ENCODE measurements around the gene GPT2.

Gene GPT2, protein sequence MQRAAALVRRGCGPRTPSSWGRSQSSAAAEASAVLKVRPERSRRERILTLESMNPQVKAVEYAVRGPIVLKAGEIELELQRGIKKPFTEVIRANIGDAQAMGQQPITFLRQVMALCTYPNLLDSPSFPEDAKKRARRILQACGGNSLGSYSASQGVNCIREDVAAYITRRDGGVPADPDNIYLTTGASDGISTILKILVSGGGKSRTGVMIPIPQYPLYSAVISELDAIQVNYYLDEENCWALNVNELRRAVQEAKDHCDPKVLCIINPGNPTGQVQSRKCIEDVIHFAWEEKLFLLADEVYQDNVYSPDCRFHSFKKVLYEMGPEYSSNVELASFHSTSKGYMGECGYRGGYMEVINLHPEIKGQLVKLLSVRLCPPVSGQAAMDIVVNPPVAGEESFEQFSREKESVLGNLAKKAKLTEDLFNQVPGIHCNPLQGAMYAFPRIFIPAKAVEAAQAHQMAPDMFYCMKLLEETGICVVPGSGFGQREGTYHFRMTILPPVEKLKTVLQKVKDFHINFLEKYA

DNA sequence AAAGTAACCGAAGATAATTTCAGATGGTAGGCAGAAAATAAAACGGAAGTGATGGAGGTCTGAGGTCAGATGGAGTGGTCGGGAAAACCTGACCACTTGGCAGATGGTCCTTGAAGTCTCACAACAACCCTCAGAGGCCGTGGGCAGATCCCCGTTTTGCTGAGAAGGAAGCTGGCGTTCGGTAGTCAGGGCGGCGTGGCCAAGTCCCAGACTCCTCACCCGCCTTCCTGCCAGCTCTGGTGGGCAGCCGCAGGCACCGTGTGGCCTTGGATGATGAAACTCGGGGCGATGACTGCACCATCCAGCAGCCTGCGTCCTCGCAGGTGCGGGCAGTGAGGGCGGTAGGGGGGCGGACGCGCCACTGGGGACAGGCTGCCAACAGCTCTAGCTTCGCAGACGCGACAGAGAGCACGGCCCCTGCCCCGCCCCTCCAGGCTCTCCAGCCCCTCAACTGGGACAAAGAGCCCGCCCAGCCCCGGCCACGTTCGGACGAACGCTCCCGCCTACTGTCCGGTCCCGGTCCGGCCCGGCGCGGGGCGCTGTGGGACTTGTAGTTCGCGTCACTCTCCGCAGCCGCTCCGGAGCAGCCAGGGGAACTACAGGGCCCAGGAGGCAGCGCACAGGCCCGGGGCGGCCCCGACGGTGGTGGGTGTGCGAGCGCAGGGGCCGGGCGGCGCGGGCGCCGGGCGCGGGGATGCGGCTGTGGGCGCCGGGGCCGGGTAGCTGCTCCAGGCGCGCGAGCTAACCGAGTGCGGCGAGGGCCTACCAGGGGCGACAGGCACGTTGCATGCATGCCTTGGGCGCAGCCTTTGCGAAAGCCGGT, at the start of gene GPT2:
Gene GPT2, plus strand, starts transcription at position 673 of the 823 bp plus-strand sequence. CDS start 354 bp downstream, outside the sequence.
- peak; percentile 97 for DNase-seq

DNA sequence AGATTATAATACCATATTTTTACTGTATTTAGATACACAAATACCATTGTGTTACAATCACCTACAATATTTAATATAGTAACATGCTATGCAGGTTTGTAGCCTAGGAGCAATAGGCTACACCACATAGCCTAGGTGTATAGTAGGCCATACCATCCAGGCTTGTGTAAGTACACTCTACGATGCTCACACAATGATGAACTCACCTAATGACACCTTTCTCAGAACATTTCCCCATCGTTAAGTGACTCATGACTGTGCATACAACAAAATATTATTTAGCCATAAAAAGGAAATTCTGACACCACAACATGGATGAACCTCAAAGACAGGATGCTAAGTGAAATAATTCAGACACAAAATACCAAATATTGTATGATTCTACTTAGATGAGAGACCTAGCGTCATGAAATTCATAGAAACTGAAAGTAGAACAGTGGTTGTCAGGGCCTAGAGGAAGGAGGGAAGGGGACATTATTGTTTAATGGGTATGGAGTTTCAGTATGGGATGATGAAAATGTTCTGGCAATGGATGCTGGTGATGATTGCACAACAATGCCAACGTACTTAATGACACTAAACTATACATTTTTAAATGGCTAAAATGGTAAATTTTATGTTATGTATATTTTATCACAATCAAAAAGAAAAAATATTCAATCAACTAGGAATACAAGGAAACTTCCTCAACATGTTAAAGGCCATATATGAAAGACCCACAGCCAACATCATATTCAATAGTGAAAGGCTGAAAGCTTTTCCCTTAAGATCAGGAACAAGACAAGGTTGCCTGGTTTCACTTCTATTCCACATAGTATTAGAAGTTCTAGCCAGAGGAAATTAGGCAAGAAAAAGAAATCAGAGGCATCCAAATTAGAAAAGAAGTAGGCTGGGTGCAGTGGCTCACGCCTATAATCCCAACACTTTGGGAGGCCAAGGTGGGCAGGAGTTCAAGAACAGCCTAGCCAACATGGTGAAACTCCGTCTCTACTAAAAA, 47.3 kb upstream of the GPT2 start:
- no peak for DNase-seq

DNA sequence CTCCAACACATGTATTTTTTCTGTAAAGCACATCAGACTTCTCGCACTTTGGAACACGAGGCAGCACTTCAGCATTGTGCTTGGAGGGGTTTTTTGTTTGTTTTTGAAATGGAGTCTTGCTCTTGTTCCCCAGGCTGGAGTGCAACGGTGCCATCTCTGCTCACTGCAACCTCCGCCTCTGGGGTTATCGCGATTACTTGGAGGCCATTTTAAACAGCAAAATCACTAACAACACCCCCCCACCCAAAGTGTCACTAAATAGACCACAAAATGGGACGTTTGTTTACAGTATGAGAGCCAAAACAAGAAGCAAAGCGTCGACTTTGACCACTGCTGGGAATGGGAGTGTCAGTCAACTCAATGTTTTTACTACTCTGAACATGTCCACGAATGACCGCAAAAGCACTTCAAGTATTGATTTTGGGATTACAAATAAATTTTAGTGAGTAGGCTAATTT, 44.1 kb upstream of the GPT2 start:
- DNase-seq, result no peak

DNA sequence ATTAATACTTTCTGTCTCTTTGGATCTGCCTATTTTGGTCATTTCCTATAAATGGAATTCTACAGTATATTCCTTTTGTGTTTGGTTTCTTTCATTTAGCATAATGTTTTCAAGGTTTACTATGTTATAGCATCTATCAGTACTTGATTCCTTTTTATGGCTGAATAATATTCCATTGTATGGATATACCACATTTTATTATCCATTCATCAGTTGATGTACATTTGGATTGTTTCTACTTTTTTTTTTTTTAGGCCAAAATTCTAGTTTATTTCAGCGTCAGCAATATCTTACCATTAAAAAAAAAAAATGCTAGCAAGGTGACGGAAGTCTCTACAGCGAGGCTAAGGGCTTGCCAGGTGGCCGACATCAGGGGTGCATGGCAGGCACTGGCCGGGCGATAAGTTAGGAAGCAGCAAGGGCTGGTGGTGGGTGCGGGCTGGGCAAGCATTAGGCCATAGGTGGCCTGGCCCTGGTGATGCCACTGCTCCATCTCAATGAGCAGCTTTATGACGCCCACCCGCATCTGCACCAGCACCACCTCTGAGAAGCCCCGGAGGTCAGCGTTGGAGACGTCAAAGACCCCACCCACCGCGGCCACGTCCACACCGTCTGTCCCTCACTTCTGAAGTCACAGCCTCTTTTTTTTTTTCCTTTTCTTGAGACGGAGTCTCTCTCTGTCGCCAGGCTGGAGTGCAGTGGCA, 41.8 kb upstream of the GPT2 start:
- DNase-seq, result no peak

DNA sequence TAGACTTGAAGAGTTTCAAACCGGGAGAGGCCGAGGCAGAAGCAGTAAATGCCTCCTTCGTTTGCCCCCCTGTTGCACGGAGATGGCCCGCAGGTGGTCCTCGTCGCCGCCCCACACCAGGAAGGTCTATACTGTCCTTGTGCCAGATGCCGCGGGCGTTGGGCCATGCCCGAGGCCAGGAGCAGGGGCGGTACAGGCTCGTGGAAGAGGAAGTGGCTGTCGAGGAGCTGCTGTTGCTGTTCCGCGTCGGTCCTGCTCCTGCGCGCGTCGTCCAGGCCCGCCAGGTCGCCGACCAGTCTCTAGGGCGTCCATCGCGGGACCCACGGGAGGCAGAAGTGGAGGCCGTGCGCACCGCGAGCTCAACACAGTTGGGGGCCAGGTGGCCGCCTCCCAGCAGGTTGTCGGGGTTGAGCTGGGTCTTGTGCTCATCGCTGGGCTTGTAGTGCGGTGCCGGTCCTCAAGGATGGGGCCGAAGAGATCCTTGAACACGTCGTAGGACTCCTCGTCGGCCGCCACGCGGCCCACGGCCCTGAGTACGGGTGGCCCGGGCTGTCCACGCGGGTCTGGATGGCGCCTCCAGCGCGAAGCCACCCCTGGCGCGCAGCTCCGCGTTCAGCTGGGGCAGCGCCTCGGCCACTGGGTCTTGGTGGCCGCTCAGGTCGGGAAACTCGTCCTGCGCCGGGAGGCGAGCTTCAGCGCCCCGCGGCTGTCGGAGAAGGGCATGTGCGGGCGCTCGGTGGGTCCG, 40.1 kb upstream of the GPT2 start:
- no peak for DNase-seq

DNA sequence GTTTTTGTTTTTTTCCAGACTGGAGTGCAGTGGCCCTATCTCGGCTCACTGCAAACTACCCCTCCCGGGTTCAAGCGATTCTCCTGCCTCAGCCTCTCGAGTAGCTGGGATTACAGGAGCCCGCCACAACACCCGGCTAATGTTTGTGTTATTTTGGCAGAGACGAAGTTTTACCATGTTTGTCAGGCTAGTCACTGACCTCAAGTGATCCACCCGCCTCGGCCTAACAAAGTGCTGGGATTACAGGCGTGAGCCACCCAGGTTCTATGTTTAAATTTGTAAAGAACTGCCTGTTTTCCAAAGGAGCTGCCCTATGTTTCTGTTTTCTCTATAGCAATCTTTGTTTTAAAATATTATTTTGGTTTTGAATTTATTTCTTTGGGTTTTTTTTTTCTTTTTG, 39.4 kb upstream of the GPT2 start:
- no peak for DNase-seq

DNA sequence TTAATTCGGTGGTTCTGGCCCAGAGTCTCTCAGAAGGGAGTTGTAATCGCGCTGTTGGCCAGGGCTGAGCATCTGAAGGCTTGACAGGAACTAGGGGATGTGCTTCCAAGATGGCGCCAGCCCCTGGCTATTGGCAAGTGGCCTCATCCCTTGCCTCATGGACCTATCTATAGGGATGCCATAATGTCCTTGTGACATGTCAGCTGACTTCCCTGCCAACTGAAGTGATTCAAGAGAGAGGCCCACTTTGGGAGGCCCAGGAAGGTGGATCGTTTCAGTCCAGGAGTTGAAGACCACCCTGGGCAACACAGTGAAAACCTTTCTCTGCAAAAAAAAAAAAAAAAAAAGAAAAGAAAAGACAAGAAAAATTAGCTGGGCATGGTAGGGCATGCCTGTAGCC, 38.2 kb upstream of the GPT2 start:
- no peak for DNase-seq

DNA sequence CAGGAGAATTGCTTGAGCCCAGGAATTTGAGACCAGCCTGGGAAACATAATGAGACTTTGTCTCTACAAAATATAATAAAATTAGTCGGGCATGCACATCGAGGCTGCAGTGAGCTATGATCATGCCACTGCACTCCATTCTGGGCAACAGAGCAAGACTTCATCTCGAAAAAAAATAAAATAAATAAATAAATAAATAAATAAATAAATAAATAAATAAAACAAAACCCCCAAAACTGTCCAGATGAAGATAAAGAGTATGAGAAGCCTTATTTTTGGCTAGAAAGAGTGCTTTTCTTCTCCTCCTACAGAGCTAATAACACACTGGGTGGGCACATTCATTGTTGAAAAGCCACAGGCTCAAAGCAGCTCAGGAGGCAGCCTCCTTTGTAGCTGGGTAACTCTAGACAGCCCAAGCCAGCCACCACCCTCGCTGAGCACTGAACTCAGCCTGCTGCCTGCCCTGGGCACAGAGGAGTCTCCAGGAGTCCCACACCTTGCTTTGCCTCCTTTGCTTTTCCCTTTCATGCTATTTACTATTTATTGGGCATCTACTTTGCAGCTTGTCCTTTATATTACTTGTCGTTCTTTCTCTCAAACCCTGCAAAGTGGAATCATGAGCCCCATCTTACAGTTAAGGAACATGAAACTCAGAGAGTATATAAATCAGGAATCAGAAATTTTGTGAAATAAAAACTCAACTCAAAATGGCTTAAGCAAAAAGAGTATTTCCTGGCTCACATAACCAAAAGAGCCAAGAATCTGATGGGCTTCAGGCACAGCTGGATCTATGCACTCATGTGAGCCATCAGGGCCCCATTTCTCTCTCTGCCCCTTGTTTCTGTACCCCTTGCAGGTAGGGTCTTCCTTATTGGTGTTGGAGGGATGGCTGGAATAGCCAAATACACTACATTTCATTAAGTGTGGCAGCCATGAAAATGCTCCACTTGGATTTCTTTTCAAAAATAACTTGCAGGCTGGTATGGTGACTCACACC, 35.1 kb upstream of the GPT2 start:
- no peak for DNase-seq

DNA sequence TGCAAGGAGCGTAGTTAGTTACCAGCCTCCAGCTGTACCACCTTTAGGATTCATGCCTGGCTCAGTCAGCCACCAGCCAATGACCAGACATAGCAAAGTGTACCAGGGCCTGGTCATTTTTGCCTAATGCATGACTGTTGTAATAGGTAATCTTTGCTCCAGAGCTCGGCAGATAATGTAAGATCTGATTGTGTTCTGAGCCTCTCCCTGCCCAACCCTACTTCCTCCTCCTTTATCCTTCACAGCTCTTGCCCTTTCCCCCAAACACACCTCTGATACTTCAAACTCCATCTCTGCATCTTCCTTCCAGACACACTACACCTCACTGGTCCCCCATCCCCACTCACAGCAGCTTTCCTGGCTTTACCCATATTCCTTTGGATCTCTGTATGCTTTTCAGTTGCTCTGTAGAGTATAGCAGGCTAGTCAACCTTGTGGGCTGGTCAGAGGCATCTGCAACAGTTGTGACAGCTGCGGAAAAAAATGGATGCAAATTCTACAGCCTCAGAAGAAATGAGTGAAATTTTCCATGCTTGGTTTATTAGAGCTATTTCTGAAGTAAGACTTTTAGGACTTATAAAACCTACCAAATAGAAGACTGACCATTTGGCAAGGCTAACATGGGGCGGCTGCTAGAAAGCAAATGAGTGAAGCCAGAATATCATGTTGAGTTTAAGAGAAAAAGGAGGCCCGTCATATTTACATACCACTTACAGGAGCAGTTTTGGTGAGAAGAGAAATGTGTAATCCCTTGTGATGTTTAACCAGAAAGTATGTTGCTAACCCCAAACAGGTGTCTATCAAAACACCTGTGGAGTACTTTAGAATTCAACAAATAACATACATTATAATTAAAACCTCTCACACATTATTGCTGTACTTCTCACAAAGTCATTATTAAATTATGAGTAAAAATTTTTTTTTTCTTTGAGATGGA, 33.3 kb upstream of the GPT2 start:
- DNase-seq, result no peak

DNA sequence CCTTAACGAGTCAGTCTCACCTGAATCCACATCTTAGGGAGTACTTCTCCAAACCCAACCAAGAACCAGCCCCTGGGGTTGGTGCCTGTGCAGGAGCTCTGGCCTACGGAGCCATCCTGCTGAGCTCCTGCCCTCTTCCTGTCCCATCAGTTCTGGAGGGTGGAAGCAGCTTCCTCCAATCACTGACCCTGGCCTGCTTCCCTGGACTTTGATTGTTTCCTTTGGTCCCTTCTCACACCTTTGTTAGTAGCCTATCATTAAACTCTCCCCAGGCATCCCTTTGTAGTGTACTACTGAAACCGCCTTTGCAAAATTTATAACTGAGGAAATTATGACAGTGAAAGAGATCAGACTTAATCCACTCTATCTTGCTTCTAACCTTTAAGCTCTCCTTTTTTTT, 32.0 kb upstream of the GPT2 start:
- DNase-seq, result no peak

DNA sequence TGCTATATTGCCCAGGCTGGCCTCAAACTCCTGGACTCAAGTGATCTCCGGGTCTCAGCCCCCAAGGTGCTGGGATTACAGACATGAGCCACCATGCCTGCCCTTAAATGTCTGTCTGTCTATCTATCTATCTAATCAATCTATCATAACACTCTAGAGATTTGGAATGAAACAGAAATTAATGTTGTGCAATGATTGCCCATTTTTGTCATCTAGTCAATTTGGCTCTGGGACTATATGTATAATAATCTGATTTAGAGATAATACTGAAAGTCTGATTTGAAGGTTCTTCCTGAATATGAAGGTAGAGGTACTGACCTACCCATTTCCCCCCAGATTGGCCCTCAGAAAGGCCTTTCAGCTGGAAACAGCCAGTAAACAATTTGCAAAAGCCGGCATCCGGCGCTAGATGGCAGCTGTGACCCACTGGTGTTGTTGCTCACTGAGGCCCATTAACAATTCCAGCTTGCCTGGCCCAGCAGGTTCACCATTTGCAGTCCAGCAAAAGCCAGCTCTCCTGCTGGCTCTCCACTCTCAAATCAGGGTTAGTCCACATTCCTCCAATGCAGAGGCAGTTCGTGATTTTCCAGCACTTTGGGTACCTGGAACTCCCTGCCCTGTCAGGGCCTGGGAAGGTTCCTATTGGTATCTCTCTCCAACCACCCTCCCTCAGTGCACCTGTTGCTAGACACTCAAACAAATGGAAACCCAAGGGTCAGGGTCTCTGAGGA, 30.3 kb upstream of the GPT2 start:
- peak; percentile 68 for DNase-seq

DNA sequence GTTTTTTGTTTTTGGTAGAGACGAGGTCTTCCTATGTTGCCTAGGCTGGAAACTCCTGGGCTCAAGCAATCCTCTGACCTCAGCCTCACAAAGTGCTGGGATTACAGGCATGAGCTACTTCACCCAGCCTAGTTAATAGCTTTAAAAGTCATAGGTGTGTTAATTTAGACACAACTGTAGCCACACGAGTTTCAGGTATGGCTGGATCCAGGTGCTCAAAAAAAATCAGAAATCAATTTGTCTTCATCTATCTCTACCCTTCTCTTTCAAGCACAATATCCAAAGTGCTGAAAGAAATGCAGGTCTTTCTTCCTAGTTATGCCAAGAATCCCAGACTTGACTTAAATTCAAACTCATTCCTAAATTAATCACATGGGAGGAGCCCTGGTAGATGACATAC, 29.3 kb upstream of the GPT2 start:
- no peak for DNase-seq

DNA sequence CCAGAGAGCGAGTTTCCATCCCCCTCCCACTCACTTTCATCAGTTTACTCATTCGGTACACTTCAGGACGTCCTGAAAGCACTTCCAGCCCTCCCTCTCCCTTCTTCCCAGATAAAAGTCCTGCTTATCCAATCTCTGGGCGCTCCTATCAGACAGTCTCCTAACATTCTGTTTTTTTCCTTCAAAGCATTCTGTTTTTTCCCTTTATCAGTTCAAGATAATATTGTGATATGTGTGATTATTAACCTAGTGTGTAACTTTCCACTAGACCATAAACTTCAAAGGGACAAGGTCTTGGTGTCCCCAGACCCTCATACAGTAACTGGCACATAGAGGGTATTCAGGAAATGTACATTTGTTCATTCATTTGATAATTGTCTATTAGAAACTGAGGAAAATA, 28.8 kb upstream of the GPT2 start:
- no peak for DNase-seq

DNA sequence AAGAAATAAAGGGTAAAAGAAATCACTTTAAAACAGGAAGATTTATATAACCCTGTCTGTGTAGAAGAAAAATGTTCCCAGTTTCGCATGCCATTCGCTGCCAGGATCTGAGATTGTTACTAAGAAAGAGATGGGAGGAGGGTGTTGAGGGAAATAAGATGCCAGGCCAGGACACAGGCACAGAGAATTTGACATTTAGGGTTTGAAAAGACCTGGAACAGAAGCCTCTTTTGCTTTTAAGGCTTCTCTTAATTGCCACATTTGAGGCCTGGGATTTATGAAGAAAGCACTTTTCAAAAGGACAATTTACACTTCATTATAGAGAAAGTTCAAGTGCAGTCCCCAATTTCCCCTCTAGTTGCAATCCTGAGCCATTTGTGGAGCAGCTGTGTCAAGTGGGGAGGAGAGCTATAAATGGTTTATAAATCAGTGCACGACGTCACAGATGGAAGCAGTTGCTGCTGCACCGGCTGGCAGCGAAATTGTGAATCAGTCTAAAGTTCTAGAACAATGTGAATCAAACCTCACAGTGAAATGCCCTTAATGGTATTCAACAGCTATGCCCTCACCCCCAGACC, 26.7 kb upstream of the GPT2 start:
- DNase-seq, result no peak

DNA sequence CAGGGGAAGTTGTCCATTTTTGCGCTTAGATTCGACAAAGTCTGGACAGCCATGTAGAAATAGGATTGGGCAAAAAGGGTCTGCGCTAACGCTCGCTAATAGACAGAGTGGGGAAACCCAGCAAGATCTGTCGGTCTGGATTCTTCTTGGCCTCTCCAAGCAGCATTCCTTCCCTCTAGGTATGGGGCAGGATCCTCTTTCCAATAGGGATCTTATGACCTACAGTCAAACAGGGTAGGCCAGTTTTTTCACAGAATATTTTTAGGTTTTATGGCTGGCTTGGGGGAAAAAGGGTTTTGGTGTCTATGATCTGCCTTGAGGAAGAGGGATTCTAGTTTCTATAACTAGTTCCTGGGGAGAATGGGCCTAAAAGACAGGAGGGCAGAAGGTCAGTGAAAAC, 26.0 kb upstream of the GPT2 start:
- no peak for DNase-seq

DNA sequence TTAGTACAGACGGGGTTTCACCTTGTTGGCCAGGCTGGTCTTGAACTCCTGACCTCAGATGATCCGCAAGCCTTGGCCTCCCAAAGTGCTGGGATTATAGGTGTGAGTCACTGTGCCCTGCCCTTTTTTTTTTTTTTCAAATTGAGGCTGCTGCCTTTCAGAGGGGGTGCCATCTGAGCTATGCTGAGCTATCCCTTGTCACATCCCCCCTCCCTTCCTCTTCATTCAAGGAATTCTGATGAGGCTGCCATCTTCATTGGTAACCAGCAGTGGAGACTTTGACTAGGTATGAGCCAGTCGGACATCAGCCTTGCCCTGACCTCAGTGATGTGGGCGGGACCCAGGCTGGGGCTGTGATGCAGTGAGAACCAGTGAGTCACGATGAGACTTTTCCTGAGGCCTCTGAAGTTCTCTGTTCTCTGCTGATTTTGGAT, 24.4 kb upstream of the GPT2 start:
- DNase-seq, result peak; percentile 56
